Activated CD4-positive, CD25-positive, alpha-beta regulatory T cell treated with anti-CD3 and anti-CD28 coated beads, Interleukin-2, amount 50 U/mL, for 72 hours (primary cell): ENCODE measurements around the gene SDK2.

Source experiments
- DNase-seq: peaks from one replicate; pipeline ENCODE4 v3.0.0; 2021

Gene SDK2

GRCh38 chr17:73528679-73529078, 115.6 kb downstream of the SDK2 start:
- DNase-seq, result no peak

- no peak for DNase-seq
Observed at GRCh38 chr17:73526952-73527351, 117.3 kb downstream of the SDK2 start.

- no peak for DNase-seq
Observed at GRCh38 chr17:73524941-73525679, 119.1 kb downstream of the SDK2 start.

- DNase-seq, result no peak
Observed at GRCh38 chr17:73522696-73523095, 121.5 kb downstream of the SDK2 start.

- no peak for DNase-seq
Observed at GRCh38 chr17:73522107-73522506, 122.1 kb downstream of the SDK2 start.

- DNase-seq, result no peak
Observed at GRCh38 chr17:73521376-73521775, 122.9 kb downstream of the SDK2 start.

- DNase-seq, result no peak
Observed at GRCh38 chr17:73520369-73520761, 123.9 kb downstream of the SDK2 start.

GRCh38 chr17:73519714-73520368, 124.4 kb downstream of the SDK2 start:
- no peak for DNase-seq

GRCh38 chr17:73519011-73519410, 125.2 kb downstream of the SDK2 start:
- no peak for DNase-seq

GRCh38 chr17:73516431-73516830, 127.8 kb downstream of the SDK2 start:
- no peak for DNase-seq

- no peak for DNase-seq
Observed at GRCh38 chr17:73514146-73514863, 129.9 kb downstream of the SDK2 start.

- DNase-seq, result no peak
Observed at GRCh38 chr17:73513426-73513825, 130.8 kb downstream of the SDK2 start.

GRCh38 chr17:73511719-73512115, 132.5 kb downstream of the SDK2 start:
- DNase-seq, result no peak

- DNase-seq, result no peak
Observed at GRCh38 chr17:73510981-73511718, 133.1 kb downstream of the SDK2 start.

- no peak for DNase-seq
Observed at GRCh38 chr17:73508931-73509605, 135.2 kb downstream of the SDK2 start.

- DNase-seq, result no peak
Observed at GRCh38 chr17:73508057-73508930, 136.0 kb downstream of the SDK2 start.

- DNase-seq, result no peak
Observed at GRCh38 chr17:73506470-73507435, 137.5 kb downstream of the SDK2 start.

- DNase-seq, result no peak
Observed at GRCh38 chr17:73503560-73503959, 140.7 kb downstream of the SDK2 start.

- no peak for DNase-seq
Observed at GRCh38 chr17:73500414-73500999, 143.7 kb downstream of the SDK2 start.
